Vagina (tissue), 2 donors: ENCODE measurements around the gene GPER1.
"Not testable (repeated sequence)": the region's sequence is repeated elsewhere in the genome, so short reads cannot be mapped to it uniquely, and the experiment has no call there.

Experiments used
- POLR2A ChIP-seq, 2 donors: fragments of 450-650 bp; IDR thresholded peaks; one replicate each; pipeline ENCODE4 v1.6.1; 2017; ENCODE audit warnings: antibody characterized with exemption in 2 of 2, mild to moderate bottlenecking in 2 of 2, moderate library complexity in 2 of 2
- TF ChIP-seq, protein P1 (sequence below), 3 experiments: fragments of 450-650 bp in 2 of 3; fragments of 200-600 bp in 1 of 3; sonication (generic) in 1 of 3; IDR thresholded peaks; one replicate each; pipeline ENCODE4 v1.5.1; 2017 to 2019; ENCODE audit warnings: antibody characterized with exemption in 3 of 3, mild to moderate bottlenecking in 2 of 3, moderate library complexity in 2 of 3

DNA sequence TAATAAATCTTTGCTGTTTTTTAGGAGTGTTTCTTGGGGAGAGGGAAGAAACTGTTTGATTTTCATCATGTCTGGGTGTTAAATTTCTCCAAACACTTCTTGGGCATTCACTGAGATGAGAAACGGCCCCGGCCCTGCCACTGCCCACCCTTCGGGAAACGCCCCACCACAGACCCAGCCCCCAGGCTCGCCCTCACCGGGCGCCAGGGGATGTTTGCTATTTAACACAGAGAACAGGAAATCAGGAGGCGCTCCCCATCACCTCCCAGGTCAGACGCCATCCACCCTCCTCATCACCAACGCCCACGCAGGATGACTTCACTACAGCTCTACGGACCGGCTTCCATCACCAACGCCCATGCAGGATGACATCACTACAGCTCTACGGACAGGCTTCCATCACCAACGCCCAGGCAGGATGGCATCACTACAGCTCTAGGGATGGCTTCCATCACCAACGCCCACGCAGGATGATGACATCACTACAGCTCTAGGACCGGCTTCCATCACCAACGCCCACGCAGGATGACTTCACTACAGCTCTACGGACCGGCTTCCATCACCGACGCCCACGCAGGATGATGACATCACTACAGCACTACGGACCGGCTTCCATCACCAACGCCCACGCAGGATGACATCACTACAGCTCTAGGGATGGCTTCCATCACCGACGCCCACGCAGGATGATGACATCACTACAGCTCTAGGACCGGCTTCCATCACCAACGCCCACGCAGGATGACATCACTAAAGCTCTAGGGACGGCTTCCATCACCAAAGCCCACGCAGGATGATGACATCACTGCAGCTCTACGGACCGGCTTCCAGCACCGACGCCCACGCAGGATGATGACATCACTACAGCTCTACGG, 27.5 kb downstream of the GPER1 start:
- TF ChIP-seq, protein P1, sequence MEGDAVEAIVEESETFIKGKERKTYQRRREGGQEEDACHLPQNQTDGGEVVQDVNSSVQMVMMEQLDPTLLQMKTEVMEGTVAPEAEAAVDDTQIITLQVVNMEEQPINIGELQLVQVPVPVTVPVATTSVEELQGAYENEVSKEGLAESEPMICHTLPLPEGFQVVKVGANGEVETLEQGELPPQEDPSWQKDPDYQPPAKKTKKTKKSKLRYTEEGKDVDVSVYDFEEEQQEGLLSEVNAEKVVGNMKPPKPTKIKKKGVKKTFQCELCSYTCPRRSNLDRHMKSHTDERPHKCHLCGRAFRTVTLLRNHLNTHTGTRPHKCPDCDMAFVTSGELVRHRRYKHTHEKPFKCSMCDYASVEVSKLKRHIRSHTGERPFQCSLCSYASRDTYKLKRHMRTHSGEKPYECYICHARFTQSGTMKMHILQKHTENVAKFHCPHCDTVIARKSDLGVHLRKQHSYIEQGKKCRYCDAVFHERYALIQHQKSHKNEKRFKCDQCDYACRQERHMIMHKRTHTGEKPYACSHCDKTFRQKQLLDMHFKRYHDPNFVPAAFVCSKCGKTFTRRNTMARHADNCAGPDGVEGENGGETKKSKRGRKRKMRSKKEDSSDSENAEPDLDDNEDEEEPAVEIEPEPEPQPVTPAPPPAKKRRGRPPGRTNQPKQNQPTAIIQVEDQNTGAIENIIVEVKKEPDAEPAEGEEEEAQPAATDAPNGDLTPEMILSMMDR (IDR thresholded peaks at IDR 0.05) = not testable (repeated sequence)
- not testable (repeated sequence) for TF ChIP-seq POLR2A (IDR thresholded peaks at IDR 0.05)
